IPS-18c (cell line): ENCODE data around the gene GCLM.

Source experiments
- H3K4me3 ChIP-seq: 2 replicates; pipeline ENCODE4 v1.7.0; 2013; ENCODE audit warnings: low read depth, mild to moderate bottlenecking, low read length, moderate library complexity; ENCODE audit not compliant: insufficient read depth
- H3K9me3 ChIP-seq: one replicate; pipeline ENCODE4 v1.6.1; 2013; ENCODE audit warnings: mild to moderate bottlenecking, low read length, moderate library complexity; ENCODE audit not compliant: control insufficient read depth, insufficient read depth

The GCLM gene

GRCh38 chr1:93839753-93840152, 69.5 kb downstream of the GCLM start:
- no peak overlapping the region for H3K4me3 ChIP-seq
- no peaks in the 10 kb centered on the region for H3K9me3 ChIP-seq

- H3K4me3 ChIP-seq = no peak overlapping the region
- H3K9me3 ChIP-seq = no peaks in the 10 kb centered on the region
These were observed 69.9 kb downstream of the GCLM start for GRCh38 chr1:93839307-93839706.

DNA sequence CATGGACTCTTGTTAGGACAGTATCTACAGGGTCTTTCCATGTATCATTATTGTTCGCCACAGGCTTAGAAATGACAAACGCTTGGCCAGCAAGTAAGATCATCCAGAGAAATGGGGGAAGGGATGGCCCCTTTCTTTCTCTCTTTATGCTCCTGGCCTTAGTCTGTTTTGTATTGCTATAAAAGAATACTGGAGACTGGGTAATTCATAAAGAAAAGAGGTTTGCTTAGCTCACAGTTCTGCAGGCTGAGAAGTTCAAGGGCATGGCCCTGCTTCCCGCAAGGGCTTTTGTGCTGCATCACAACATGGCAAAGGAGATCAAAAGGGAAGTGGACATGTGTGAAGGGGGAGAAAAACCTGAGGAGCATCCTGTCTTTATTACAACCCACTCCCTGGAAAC, 71.3 kb downstream of the GCLM start:
- peaks cover 3% of the 10 kb centered on the region for H3K9me3 ChIP-seq
- no peak overlapping the region for H3K4me3 ChIP-seq
